GM23248 (cell line): Measurements from ENCODE around the gene NEXN.

Experiments used
- EZH2 ChIP-seq: fragments of 200-600 bp; sonication (generic); IDR thresholded peaks from 2 replicates; pipeline ENCODE4 v1.6.1; 2018; ENCODE audit warnings: antibody characterized with exemption, mild to moderate bottlenecking; ENCODE audit not compliant: insufficient read depth, poor library complexity, severe bottlenecking
- EZH2phosphoT487 ChIP-seq: fragments of 200-600 bp; sonication (generic); IDR thresholded peaks from 2 replicates; pipeline ENCODE4 v1.6.1; 2018; ENCODE audit warnings: antibody characterized with exemption, moderate library complexity, mild to moderate bottlenecking, low read depth; ENCODE audit not compliant: insufficient read depth

GRCh38 chr1:77910116-77910515, 21.7 kb downstream of the NEXN start:
- no peak for TF ChIP-seq EZH2
- TF ChIP-seq EZH2phosphoT487, result no peak
